Activated B cell treated with CpG ODN at 0.5 μM for 24 hours (primary cell): ENCODE measurements around the gene HOXA5. TPM values are rescaled to one million over a fixed set of nuclear protein-coding genes. Genes with fewer than 3 reads are reported as not detected.

Experiments used
- ATAC-seq: fragments of 200-7000 bp; cut with Tn5 transposase; one replicate; pipeline ENCODE4 v1.10.0; 2021; ENCODE audit warnings: low read depth, mild to moderate bottlenecking, moderate library complexity
- CTCF ChIA-PET: fragments of 350-600 bp; sonication (Branson Sonifier 250); formaldehyde crosslinking; loops from one replicate; lab custom pipeline; 2021; ENCODE audit warnings: antibody characterized with exemption; lab: Charles Lee
- POLR2A ChIA-PET: fragments of 350-600 bp; sonication (Branson Sonifier 250); formaldehyde crosslinking; loops from one replicate; lab custom pipeline; 2021; ENCODE audit warnings: antibody characterized with exemption; lab: Charles Lee
- DNase-seq: peaks from one replicate; pipeline ENCODE4 v3.0.0; 2022
- H3K27ac Mint-ChIP-seq: one replicate; pipeline ENCODE4 v1.8.0; 2020; ENCODE audit warnings: mixed read lengths
- H3K27me3 Mint-ChIP-seq: one replicate; pipeline ENCODE4 v1.8.0; 2021; ENCODE audit warnings: mixed read lengths
- H3K36me3 Mint-ChIP-seq: one replicate; pipeline ENCODE4 v1.8.0; 2021; ENCODE audit warnings: low read depth, mixed read lengths
- H3K4me1 Mint-ChIP-seq: one replicate; pipeline ENCODE4 v1.8.0; 2021; ENCODE audit warnings: mixed read lengths
- H3K4me3 Mint-ChIP-seq: one replicate; pipeline ENCODE4 v1.8.0; 2020; ENCODE audit warnings: mild to moderate bottlenecking, mixed read lengths
- H3K9me3 Mint-ChIP-seq: one replicate; pipeline ENCODE4 v1.8.0; 2020; ENCODE audit warnings: mixed read lengths
- intact Hi-C: fragments of 100-400 bp; cut with micrococcal nuclease; formaldehyde crosslinking; loops from one replicate; pipeline ENCODE4 v1.15.1; 2024
- total RNA-seq: library from RNA; stranded (reverse); gene quantifications from 2 replicates; pipeline ENCODE4 v1.2.3, GENCODE V29; 2022
- TF ChIP-seq, protein P1 (sequence below): fragments of 200-600 bp; IDR thresholded peaks from one replicate; pipeline ENCODE4 v1.8.0; 2022; ENCODE audit warnings: antibody characterized with exemption, mild to moderate bottlenecking

Gene HOXA5
- total RNA-seq, 1 donor from 2014 or later, result not detected

GRCh38 chr7:27115221-27116026 is 28.1 kb downstream of the HOXA5 start:
- Mint-ChIP-seq H3K4me3 (no peak overlapping the region), H3K9me3 (no peaks in the 10 kb centered on the region), H3K27me3 (peaks cover 7% of the 10 kb centered on the region), H3K36me3 (no peaks in the 10 kb centered on the region), H3K27ac (no peak overlapping the region), H3K4me1 (no peaks in the 10 kb centered on the region)
- no peak for ATAC-seq
- DNase-seq, result no peak
- intact Hi-C loops, result no loop called here
- TF ChIP-seq, protein P1, sequence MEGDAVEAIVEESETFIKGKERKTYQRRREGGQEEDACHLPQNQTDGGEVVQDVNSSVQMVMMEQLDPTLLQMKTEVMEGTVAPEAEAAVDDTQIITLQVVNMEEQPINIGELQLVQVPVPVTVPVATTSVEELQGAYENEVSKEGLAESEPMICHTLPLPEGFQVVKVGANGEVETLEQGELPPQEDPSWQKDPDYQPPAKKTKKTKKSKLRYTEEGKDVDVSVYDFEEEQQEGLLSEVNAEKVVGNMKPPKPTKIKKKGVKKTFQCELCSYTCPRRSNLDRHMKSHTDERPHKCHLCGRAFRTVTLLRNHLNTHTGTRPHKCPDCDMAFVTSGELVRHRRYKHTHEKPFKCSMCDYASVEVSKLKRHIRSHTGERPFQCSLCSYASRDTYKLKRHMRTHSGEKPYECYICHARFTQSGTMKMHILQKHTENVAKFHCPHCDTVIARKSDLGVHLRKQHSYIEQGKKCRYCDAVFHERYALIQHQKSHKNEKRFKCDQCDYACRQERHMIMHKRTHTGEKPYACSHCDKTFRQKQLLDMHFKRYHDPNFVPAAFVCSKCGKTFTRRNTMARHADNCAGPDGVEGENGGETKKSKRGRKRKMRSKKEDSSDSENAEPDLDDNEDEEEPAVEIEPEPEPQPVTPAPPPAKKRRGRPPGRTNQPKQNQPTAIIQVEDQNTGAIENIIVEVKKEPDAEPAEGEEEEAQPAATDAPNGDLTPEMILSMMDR, result no peak
- CTCF ChIA-PET, result no interaction called here
- POLR2A ChIA-PET, result no interaction called here

- Mint-ChIP-seq H3K4me1 (no peaks in the 10 kb centered on the region), H3K4me3 (no peak overlapping the region), H3K36me3 (no peaks in the 10 kb centered on the region), H3K27me3 (peaks cover 7% of the 10 kb centered on the region), H3K9me3 (no peaks in the 10 kb centered on the region), H3K27ac (no peak overlapping the region)
- ChIA-PET CTCF (no interaction called here), POLR2A (no interaction called here)
- ATAC-seq (no peak), DNase-seq (no peak)
- intact Hi-C loops, result no loop called here
- TF ChIP-seq, protein P1, result no peak
Measured at GRCh38 chr7:27114881-27115220, 28.6 kb downstream of the HOXA5 start.

DNA sequence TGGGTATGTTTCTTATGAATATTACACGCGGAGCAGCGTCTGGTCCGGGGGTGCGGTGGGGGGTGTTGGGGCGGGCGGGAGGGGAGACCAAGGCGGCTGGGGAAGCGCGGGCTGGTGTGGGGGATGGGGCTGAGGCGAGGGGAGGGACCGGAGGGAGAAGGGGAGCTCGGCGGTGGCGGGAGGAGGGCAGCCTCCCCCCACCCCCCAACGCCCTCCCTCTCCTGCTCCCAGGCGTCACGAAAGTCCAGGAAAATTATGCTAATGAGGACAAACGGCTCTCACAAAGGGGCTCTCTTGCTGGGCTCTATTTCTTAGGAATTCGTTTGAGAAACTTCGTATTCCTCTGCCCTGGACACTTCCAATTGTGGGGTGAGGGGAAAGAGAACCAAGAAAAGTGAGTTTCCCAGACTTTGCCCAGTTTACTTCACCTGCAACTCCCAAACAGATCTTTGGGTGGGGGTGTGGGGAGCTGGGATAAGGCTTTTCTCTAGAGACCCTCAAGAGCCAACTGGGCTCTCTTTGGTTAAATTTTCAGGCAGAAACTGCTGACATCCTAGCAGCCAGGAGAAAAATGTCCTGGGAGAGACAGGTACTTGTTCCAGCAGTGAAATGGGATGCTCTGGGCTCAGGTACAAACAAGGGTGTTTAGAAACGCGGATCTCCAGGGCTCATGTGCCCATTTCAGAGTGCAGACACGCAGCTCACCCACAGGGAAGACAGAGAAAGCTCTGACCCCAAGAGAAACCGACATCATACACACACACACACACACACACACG is 29.3 kb downstream of the HOXA5 start:
- peaks cover 7% of the 10 kb centered on the region for H3K27me3 Mint-ChIP-seq
- H3K9me3 Mint-ChIP-seq, result no peaks in the 10 kb centered on the region
- no peak overlapping the region for H3K27ac Mint-ChIP-seq
- DNase-seq (no peak), ATAC-seq (no peak)
- H3K4me1 Mint-ChIP-seq, result no peaks in the 10 kb centered on the region
- ChIA-PET POLR2A (no interaction called here), CTCF (no interaction called here)
- intact Hi-C loops, result no loop called here
- no peak overlapping the region for H3K4me3 Mint-ChIP-seq
- TF ChIP-seq, protein P1, result no peak
- no peaks in the 10 kb centered on the region for H3K36me3 Mint-ChIP-seq

DNA sequence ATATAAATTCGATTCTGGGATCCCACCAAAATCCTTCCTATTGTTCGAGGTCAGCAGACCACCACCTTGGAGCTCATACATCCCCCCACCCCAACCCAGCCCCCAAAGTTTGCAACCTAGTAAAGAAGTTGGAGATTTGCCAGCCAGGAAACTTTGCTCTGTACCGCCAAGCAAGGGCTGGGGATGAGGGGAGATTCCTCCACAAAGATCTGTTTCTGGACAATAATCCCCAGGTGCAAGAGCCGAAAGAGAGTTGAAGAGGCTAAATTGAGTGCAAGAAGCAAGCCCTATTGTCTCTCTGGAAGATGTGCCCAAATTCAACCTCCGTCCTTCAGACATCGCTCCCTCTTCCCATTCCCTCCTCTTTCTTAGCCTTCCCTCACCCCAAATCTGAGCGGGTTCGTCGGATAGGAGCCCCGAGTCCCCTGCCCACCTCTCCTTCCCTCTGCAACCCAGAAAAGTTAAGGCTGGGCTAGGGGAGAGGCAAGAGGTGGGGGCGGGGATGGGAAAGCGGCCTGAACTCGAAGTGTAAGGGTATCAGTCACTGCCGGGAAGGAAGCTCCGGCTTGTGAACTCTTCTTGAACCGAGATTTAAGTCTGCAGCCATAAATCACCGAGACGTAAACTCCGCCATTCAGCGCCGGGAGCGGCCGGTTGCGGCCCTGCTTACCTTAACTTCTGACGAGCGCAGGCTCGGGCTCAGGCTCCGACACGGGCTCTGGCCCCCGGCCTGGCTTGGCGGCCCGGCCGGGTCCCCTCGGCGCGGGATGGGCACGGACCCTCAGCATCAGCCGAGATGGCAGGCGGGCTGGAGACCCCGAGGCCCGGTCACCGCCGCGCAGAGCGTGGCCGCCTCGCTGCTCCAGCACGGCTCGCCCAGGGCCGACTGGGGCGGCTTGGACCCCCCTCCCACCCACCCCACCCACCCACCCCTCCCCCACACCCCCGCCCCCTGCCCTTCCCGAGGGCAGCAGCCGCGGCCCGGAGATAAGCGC is 30.2 kb downstream of the HOXA5 start:
- TF ChIP-seq, protein P1, result no peak
- CTCF ChIA-PET, result no interaction called here
- Mint-ChIP-seq H3K4me1 (no peaks in the 10 kb centered on the region), H3K27me3 (peaks cover 7% of the 10 kb centered on the region), H3K9me3 (no peaks in the 10 kb centered on the region), H3K36me3 (no peaks in the 10 kb centered on the region), H3K27ac (no peak overlapping the region), H3K4me3 (no peak overlapping the region)
- intact Hi-C loops, result no loop called here
- ATAC-seq (no peak), DNase-seq (no peak)
- POLR2A ChIA-PET, result no interaction called here
